Measurements from ENCODE around the gene LYPD3. TPM values are rescaled to one million over a fixed set of nuclear protein-coding genes. Genes with fewer than 3 reads are reported as not detected.

The LYPD3 gene
- total RNA-seq, 1 experiment from 2014 or later: not detected

GRCh38 chr19:43486412-43486811 is 21.0 kb upstream of the LYPD3 start:
- DNase-seq (ENCODE audit: low spot score): no peak

- no peak for DNase-seq (ENCODE audit: low spot score)
These were observed 20.5 kb upstream of the LYPD3 start for GRCh38 chr19:43485951-43486350.

- DNase-seq (ENCODE audit: low spot score): no peak
These were observed 17.9 kb upstream of the LYPD3 start for GRCh38 chr19:43483281-43483680.

GRCh38 chr19:43482193-43482592 is 16.8 kb upstream of the LYPD3 start:
- no peak for DNase-seq (ENCODE audit: low spot score)

- no peak for DNase-seq (ENCODE audit: low spot score)
These were observed 16.3 kb upstream of the LYPD3 start for GRCh38 chr19:43481701-43482100.

- DNase-seq (ENCODE audit: low spot score): no peak
These were observed 15.2 kb upstream of the LYPD3 start for GRCh38 chr19:43480574-43480973.

GRCh38 chr19:43479961-43480561 is 14.7 kb upstream of the LYPD3 start:
- no peak for DNase-seq (ENCODE audit: low spot score)

- DNase-seq (ENCODE audit: low spot score): no peak
These were observed 13.8 kb upstream of the LYPD3 start for GRCh38 chr19:43479226-43479625.

- no peak for DNase-seq (ENCODE audit: low spot score)
These were observed 12.9 kb upstream of the LYPD3 start for GRCh38 chr19:43478323-43478722.

GRCh38 chr19:43476606-43477005 is 11.2 kb upstream of the LYPD3 start:
- DNase-seq (ENCODE audit: low spot score): peak; percentile 88

GRCh38 chr19:43474986-43475705 is 9.7 kb upstream of the LYPD3 start:
- peak; percentile 72 for DNase-seq (ENCODE audit: low spot score)

- no peak for DNase-seq (ENCODE audit: low spot score)
These were observed 9.1 kb upstream of the LYPD3 start for GRCh38 chr19:43474487-43474886.

GRCh38 chr19:43471091-43471490 is 5.7 kb upstream of the LYPD3 start:
- DNase-seq (ENCODE audit: low spot score): no peak

GRCh38 chr19:43470288-43470687 is 4.9 kb upstream of the LYPD3 start:
- peak; percentile 51 for DNase-seq (ENCODE audit: low spot score)

- no peak for DNase-seq (ENCODE audit: low spot score)
These were observed 3.7 kb upstream of the LYPD3 start for GRCh38 chr19:43469160-43469480.

GRCh38 chr19:43468354-43469159 is 3.1 kb upstream of the LYPD3 start:
- no peak for DNase-seq (ENCODE audit: low spot score)

- DNase-seq (ENCODE audit: low spot score): peak; percentile 69
These were observed 2.3 kb upstream of the LYPD3 start for GRCh38 chr19:43467730-43468129.

GRCh38 chr19:43467276-43467675 is 1.9 kb upstream of the LYPD3 start:
- DNase-seq (ENCODE audit: low spot score): no peak

GRCh38 chr19:43466793-43467192 is 1.4 kb upstream of the LYPD3 start:
- DNase-seq (ENCODE audit: low spot score): no peak

GRCh38 chr19:43464134-43464775 is 1.2 kb downstream of the LYPD3 start:
- DNase-seq (ENCODE audit: low spot score): no peak

GRCh38 chr19:43463381-43464133 is 1.9 kb downstream of the LYPD3 start:
- DNase-seq (ENCODE audit: low spot score): peak; percentile 91

Measured in A172 (cell line).